ENCODE results near the gene FFAR3.
A peak's percentile ranks its signal among the peaks of the same experiment; 100 is the strongest.

Gene FFAR3

GRCh38 chr19:35357867-35358573 lies at the start of gene FFAR3:
TSS of gene FFAR3 (plus strand) at chr19:35358460. CDS start at chr19:35358891, 431 bp downstream.
- peak; percentile 92 for DNase-seq

- DNase-seq: no peak
Observed at GRCh38 chr19:35308910-35309309, 49.4 kb upstream of the FFAR3 start.

- no peak for DNase-seq
Observed at GRCh38 chr19:35309481-35310279, 48.6 kb upstream of the FFAR3 start.

- no peak for DNase-seq
Observed at GRCh38 chr19:35310331-35310730, 47.9 kb upstream of the FFAR3 start.

GRCh38 chr19:35310811-35311465 lies 47.3 kb upstream of the FFAR3 start:
- no peak for DNase-seq

GRCh38 chr19:35311901-35312665 lies 46.2 kb upstream of the FFAR3 start:
- DNase-seq: no peak

GRCh38 chr19:35313587-35313986 lies 44.7 kb upstream of the FFAR3 start:
- no peak for DNase-seq

GRCh38 chr19:35314031-35314430 lies 44.2 kb upstream of the FFAR3 start:
- DNase-seq: no peak

GRCh38 chr19:35314858-35315470 lies 43.3 kb upstream of the FFAR3 start:
- no peak for DNase-seq

GRCh38 chr19:35315883-35316282 lies 42.4 kb upstream of the FFAR3 start:
- DNase-seq: no peak

GRCh38 chr19:35316560-35316959 lies 41.7 kb upstream of the FFAR3 start:
- no peak for DNase-seq

- DNase-seq: no peak
Observed at GRCh38 chr19:35317464-35318043, 40.7 kb upstream of the FFAR3 start.

GRCh38 chr19:35318679-35319448 lies 39.4 kb upstream of the FFAR3 start:
- peak; percentile 50 for DNase-seq

GRCh38 chr19:35320065-35320713 lies 38.1 kb upstream of the FFAR3 start:
- peak; percentile 54 for DNase-seq

GRCh38 chr19:35321291-35321690 lies 37.0 kb upstream of the FFAR3 start:
- DNase-seq: no peak

GRCh38 chr19:35322014-35322413 lies 36.2 kb upstream of the FFAR3 start:
- no peak for DNase-seq

GRCh38 chr19:35327642-35328041 lies 30.6 kb upstream of the FFAR3 start:
- peak; percentile 27 for DNase-seq

GRCh38 chr19:35328851-35329285 lies 29.4 kb upstream of the FFAR3 start, which contains the start of gene CD22:
TSS of gene CD22 (plus strand) at chr19:35329187. CDS start at chr19:35332041, 2,854 bp downstream.
- peak; percentile 64 for DNase-seq

GRCh38 chr19:35329323-35329722 lies 28.9 kb upstream of the FFAR3 start:
- DNase-seq: no peak

- DNase-seq: no peak
Observed at GRCh38 chr19:35330475-35330874, 27.8 kb upstream of the FFAR3 start.
